Adrenal gland (tissue), 5 donors: Measurements from ENCODE around the gene SEPHS1.

Source experiments
- POLR2A ChIP-seq, 2 donors: fragments of 450-650 bp; IDR thresholded peaks; one replicate each; pipeline ENCODE4 v1.6.1; 2017; ENCODE audit warnings: antibody characterized with exemption in 2 of 2, mild to moderate bottlenecking in 2 of 2, moderate library complexity in 1 of 2
- TF ChIP-seq, protein P1 (sequence below), 6 experiments: fragments of 450-650 bp in 4 of 6; fragments of 200-600 bp in 2 of 6; sonication (generic) in 1 of 6; IDR thresholded peaks; 1 replicate in 5 of 6; 2 replicates in 1 of 6; pipeline versions ENCODE4 v1.5.1 to v1.8.0; 2016 to 2021; ENCODE audit warnings: antibody characterized with exemption in 6 of 6, mild to moderate bottlenecking in 2 of 6, moderate library complexity in 1 of 6
- donor health status: DM: no; HTN: no; CAD: no.

DNA sequence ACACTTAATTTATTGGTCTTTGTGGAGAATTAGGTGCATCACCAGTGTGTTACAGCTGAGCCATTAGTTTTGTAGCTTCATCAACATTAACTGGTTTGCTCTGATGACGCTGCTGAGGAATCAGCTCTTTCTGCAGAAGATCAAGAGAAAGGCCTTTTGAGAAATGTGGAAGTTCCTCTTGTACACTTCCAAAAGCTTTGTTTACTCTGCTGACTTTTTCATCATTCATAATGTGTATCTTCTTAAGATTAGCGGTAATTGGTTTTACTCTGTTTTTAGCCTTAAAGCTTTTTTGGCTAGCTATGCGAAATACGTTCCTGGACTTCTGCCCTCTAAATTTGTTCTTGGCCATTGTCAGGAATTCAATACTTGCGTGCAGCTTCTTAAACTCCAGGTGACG lies 40.0 kb downstream of the SEPHS1 start:
- TF ChIP-seq, protein P1, sequence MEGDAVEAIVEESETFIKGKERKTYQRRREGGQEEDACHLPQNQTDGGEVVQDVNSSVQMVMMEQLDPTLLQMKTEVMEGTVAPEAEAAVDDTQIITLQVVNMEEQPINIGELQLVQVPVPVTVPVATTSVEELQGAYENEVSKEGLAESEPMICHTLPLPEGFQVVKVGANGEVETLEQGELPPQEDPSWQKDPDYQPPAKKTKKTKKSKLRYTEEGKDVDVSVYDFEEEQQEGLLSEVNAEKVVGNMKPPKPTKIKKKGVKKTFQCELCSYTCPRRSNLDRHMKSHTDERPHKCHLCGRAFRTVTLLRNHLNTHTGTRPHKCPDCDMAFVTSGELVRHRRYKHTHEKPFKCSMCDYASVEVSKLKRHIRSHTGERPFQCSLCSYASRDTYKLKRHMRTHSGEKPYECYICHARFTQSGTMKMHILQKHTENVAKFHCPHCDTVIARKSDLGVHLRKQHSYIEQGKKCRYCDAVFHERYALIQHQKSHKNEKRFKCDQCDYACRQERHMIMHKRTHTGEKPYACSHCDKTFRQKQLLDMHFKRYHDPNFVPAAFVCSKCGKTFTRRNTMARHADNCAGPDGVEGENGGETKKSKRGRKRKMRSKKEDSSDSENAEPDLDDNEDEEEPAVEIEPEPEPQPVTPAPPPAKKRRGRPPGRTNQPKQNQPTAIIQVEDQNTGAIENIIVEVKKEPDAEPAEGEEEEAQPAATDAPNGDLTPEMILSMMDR (IDR thresholded peaks at IDR 0.05) = no peak
- TF ChIP-seq POLR2A (IDR thresholded peaks at IDR 0.05) = no peak
